Fibroblast of peridontal ligament (primary cell): Measurements from ENCODE around the gene DHCR24.
A peak's percentile ranks its signal among the peaks of the same experiment; 100 is the strongest.
"Not testable (repeated sequence)": the region's sequence is repeated elsewhere in the genome, so short reads cannot be mapped to it uniquely, and the experiment has no call there.

Experiments used
- DNase-seq: peaks from one replicate; pipeline ENCODE4 v3.0.0-alpha.2; 2010; ENCODE audit errors: extremely low read depth

Gene DHCR24

DNA sequence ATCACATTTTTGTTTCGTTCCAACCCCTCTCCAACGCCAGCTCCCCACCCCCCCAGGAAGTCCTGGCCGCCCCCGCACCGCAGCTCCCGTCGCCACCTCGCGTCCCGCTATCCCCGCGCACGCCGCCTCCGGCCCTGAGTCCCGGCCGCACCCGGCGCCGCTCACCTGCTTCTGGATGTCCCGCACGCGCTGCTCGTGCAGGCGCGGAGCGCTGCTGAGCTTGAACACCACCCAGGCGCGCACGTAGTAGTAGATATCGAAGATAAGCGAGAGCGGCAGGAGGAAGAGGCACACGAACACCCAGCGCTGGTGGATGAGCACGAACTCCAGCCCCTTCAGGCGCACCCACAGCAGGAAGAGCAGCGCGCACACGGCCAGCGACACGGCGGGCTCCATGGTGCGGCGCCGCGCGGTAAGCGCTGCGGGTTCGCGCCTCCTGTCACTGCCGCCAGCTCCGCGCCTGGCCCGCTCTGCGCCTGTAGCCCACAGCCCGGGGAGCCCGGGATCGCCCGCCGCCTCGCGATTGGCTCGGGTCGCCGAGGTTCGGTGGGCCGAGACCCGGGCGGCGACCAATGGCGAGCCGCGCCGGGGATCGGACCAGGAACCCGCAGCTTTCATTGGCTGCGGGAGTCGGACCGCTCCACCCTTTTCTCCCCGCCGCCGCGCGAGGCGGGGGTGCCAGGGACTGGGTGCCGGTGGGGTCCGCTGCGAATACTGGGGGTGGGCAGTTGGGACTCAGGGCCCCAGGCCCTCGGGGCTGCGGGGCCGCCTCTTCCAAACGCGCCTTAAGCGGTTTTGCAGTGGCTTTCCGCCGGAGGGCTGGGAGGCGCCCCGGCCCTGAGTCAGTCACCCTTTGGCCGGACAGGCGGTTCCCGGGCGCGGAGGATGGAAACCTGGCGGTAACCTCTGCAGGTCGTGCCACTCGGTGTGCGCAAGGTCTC lies at the start of gene DHCR24:
TSS of gene DHCR24 (minus strand) at position 472 of the 941 bp plus-strand sequence. CDS start at position 396, 76 bp downstream.
- peak; percentile 70 for DNase-seq

GRCh38 chr1:54936791-54937190 lies 49.8 kb upstream of the DHCR24 start:
- DNase-seq: no peak

DNA sequence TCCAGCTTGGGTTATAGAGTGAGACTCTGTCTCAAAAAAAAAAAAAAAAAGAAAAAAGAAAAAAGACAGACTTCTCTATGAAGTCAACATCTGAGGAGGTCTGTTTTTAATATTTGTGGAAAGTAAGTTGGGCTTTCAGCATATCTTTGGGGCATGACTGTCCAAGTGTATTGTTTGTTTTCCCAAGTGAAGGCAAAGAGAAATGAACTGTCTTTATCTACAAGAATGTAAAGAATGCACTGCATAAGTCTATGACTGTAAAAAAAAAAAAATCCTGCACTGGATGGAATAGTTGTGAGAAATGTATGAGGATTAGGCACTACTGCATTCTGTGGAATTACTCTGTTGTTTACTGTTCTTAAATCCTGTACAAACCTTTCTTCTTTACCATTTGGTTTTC lies 47.9 kb upstream of the DHCR24 start:
- DNase-seq: peak; percentile 98

- DNase-seq: not testable (repeated sequence)
These were observed 47.1 kb upstream of the DHCR24 start for GRCh38 chr1:54934081-54934480.

- peak; percentile 61 for DNase-seq
These were observed 44.4 kb upstream of the DHCR24 start for GRCh38 chr1:54931275-54931840.

- DNase-seq: no peak
These were observed 42.7 kb upstream of the DHCR24 start for GRCh38 chr1:54929700-54930099.

DNA sequence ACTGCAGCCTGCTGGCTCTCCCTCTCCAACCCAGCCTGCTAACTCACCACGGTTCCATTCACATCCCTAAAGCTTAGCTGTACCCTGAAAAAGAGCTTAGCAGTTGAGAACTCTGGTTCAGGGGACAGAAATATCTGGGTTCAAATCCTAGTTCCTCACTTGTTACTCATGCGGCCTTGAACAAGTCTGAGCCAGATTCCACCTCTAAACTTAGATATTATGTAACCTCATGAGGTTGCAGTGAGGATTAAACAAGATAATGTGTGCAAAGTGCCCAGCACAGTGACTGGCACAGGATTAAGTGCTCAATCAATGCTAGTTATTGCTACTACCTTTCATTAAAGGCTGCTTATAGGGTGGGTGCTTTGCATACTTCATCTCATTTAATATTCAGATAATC lies 41.3 kb upstream of the DHCR24 start:
- DNase-seq: no peak

DNA sequence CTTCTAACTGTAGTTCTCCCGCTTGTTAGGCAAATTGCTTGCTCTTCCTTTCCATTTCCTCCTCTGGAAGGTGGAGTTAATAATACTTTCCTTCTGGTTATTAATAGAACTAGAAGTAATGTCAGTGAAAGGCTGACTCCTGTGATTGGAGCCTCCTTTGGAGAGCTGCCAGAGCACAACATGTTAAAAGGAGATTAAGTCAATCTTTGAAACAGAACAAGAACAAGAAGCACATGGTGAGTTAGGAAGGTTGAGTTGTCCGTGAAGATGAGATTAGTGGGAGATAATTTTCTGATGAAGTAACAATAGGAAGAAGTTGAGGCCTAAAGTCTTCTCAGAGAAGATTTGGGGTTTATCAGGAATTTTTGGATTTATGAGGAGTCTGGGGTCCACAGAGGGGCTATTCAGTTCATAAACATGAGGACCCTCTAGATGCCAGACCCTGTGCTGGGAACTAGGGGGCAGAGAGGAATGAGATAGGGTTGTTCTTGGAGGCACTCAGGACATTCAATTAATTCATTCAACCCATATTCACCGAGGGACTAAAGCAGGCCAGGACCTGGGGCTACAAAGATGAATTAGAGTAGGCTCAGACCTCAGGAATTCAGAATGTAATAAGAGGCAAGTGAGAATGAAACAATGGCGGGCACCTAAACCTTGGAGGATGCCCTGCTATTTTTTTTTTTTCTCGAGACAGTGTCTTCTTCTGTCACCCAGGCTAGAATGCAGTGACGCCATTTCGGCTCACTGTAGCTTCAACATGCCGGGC lies 40.7 kb upstream of the DHCR24 start:
- peak; percentile 26 for DNase-seq

- peak; percentile 39 for DNase-seq
These were observed 40.0 kb upstream of the DHCR24 start for GRCh38 chr1:54926970-54927369.

- DNase-seq: peak; percentile 65
These were observed 36.0 kb upstream of the DHCR24 start for GRCh38 chr1:54922921-54923421.

- no peak for DNase-seq
These were observed 35.2 kb upstream of the DHCR24 start for GRCh38 chr1:54922040-54922761.

GRCh38 chr1:54919367-54920359 lies 32.7 kb upstream of the DHCR24 start:
- DNase-seq: no peak

GRCh38 chr1:54911076-54911475 lies 24.1 kb upstream of the DHCR24 start:
- DNase-seq: not testable (repeated sequence)

GRCh38 chr1:54906586-54906985 lies 19.6 kb upstream of the DHCR24 start:
- no peak for DNase-seq

DNA sequence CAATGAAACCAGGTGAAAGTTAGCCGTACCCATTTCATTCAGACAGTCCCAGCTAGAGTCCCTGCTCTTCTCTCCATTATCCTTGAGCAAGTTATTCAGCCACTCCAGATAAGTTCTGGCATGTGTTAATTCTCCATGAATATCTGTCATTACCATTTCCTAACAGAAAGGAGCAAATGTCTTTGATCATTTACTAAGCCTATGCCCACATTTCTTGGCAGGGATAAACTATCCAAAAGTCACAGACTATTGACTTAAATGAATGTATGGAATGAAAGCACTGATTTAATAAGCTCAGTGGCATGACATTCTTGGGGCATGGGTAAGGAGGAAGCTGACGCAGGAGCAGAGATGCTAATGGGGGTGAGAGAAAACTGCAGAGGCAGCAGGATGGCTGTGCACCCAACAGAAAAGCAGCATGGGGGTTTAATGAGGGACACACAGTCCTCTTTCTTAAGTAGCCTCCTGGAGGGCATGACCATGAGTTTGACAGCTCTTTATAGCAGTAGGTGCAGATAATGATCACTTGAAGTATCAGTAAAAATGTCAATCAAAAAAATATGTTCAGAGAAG lies 17.6 kb upstream of the DHCR24 start:
- DNase-seq: peak; percentile 85

- DNase-seq: no peak
These were observed 7.3 kb upstream of the DHCR24 start for GRCh38 chr1:54894271-54894670.

DNA sequence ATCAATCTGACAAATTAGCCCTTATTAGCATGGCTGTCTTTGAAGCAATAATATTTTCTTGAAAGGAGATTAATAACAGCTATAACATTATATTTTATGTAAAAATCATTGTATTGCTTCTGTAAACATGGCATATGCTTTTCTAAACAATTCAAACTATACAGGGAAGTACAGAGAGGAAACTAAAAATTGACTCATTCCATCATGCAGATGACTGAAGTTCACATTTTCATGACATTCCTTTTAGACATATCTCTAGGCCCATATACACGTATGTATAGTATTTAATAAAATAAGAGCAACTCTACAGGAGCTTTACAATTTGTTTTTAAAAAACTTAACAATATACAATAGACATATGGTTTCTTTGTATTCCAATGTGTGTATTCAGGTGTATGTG lies 5.6 kb upstream of the DHCR24 start:
- no peak for DNase-seq

GRCh38 chr1:54889132-54889725 lies 2.2 kb upstream of the DHCR24 start:
- no peak for DNase-seq

- DNase-seq: no peak
These were observed 1.2 kb upstream of the DHCR24 start for GRCh38 chr1:54888080-54888733.
